Hematopoietic multipotent progenitor cell treated with erythropoietin and hydrocortisone succinate and interleukin-3 and kit ligand, for 6 days (in vitro differentiated cells): ENCODE results near the gene DNPH1.

Source experiments
- DNase-seq: peaks from one replicate; pipeline ENCODE4 v3.0.0-alpha.2; 2015

The DNPH1 gene

DNA sequence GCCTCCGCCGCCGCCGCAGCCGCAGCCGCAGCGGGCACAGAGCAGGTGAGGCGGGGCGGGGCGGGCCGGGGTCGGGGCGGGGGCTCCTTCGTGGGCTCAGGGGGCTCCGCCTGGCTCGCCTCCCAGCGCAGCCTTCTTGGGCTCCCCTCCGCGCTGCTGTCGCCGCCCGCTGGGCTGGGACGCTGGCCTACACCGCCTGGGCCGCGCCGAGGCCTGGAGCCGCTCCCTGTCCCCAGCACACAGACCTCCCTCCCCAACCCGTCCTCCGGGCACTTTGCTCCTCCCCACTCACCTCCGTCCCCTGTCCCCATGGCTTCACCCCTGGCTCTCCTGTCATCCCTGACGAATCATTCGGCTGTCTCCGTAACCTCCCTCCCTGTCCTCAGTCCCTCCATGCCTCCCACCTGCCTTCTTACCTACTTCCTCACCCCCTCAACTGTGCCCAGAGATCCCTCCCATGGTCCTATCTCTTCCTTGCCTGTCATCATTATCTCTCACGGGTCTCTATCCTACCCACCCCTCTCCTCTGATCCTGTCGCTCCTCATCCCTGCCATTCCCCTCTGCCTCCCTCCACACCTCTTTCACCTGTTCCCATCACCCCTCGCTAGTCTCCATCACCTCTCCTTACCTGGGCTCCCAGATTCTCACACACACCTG is 14.5 kb upstream of the DNPH1 start:
- DNase-seq: no peak

- DNase-seq: no peak
Measured at GRCh38 chr6:43242908-43243663, 13.8 kb upstream of the DNPH1 start, which contains the start of gene TTBK1. TSS of gene TTBK1 (plus strand) at chr6:43243481. CDS start at chr6:43246661, 3,180 bp downstream.

DNA sequence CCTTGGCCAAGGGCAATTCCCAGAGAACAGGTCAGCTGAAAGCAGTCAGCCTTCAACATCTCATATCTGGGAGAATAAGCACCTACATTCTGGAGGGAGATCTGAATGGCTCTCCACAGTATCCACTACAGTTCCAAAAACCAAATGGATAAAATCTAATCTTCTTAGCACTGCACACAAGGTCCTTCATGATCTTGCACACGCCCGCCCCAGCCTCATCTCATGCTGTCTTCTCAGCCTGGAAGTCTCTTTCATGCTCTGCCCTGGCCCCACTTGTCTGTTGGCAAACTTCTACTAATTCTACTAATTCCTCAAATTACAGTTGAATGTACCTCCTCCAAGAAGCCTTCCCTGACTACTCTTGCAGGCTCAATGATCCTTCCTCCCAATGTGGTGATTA is 12.2 kb upstream of the DNPH1 start:
- DNase-seq: peak; percentile 56

DNA sequence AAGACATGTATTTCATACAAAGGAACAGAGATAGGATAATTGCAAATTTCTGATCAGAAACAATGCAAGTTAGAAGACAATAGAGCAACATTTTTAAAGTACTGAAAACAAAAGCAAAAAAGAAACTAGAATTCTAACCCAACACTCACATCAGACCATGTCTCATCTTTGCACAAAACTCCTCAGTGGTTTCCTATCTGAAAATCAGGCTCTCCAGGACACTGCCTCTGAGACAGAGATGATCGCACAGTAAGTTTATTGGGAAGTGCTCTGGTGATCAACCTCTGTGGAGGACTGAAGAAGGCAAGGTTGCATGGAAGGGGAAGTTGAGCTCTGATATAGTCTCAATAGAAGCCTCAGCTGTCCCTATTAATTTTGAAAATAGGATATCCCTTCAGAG is 11.7 kb upstream of the DNPH1 start:
- no peak for DNase-seq

GRCh38 chr6:43239054-43239453 is 9.8 kb upstream of the DNPH1 start:
- no peak for DNase-seq

GRCh38 chr6:43235841-43236240 is 6.6 kb upstream of the DNPH1 start:
- DNase-seq: no peak

DNA sequence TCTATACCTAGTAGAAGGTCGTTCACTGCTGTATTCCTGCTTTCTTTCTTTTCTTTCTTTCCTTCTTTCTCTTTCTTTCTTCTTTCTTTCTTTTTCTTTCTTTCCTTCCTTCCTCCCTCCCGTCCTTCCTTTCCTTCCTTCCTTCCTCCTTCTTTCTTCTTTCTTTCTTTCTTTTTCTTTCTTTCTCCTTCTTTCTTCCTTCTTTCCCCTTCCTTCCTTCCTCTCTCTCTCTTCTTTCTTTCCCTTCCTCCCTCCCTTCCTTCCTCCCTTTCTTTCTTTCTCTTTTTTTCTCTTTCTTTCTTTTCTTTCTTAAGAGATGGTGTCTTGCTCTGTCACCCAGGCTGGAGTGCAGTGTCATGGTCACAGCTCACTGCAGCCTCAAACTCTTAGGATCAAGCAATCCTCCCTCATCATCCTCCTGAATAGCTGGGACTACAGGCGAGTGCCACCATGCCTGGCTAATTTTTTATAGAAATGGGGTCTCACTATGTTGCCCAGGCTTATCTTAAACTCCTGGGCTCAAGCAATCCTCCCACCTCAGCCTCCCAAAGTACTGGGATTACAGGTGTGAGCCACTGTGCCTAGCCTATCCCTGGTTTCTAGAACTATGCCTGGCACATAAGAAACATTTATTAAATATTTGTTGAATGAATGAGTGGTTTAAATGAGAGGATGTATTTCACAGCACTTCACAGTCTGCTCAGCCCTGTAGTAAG is 2.6 kb upstream of the DNPH1 start:
- DNase-seq: no peak

GRCh38 chr6:43231053-43231452 is 1.8 kb upstream of the DNPH1 start:
- no peak for DNase-seq

GRCh38 chr6:43229803-43230620 is 731 bp upstream of the DNPH1 start:
- peak; percentile 64 for DNase-seq

DNA sequence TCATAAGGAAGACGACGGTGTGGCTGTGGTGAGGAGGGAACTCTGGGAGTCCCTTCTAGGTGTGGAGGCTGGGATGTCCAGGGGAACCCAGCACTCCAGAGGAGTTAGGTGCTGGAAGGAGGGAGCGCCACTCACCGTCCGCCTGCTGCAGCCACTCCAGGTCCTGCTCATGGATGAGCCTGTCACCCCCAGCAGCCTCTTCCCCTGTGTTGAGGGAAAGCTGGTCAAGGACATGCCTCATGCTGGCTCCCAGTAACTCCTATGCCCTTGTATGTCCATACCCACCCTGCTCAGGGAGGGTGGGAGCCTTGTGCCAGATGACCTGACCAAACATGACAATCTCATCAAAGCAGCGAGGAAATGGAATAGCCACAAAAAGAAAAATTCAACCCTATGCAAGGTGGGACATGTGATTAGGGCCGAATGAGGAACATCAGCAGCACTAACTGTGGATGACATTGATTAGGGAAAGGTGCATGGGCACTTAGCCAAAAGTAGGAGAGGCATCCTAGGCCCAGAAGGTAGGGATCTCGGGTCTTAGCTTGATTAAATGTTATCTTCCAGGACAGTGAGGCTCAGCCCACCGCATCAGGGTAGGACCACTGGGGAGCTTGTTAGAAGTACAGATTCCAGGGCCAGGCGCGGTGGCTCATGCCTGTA is 3.0 kb downstream of the DNPH1 start:
- DNase-seq: peak; percentile 92

DNA sequence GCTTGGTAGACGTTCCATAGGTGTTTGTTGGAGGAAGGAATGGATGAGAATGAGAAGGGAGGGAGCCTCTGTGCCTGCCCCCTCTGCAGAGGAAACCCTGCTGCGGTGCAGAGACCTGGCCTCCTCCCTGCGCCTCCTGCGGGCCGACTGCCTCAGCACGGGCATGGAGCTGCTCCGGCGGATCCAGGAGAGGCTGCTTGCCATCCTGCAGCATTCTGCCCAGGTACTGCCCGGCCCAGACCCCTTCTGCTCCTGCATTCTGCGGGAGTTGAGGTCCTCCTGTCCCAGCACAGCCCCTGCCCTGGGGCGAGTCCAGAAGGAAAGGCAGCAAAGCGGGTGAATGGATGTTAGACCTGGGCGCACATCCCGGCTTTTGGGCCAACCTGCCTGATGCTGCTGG is 6.1 kb downstream of the DNPH1 start:
- no peak for DNase-seq

DNA sequence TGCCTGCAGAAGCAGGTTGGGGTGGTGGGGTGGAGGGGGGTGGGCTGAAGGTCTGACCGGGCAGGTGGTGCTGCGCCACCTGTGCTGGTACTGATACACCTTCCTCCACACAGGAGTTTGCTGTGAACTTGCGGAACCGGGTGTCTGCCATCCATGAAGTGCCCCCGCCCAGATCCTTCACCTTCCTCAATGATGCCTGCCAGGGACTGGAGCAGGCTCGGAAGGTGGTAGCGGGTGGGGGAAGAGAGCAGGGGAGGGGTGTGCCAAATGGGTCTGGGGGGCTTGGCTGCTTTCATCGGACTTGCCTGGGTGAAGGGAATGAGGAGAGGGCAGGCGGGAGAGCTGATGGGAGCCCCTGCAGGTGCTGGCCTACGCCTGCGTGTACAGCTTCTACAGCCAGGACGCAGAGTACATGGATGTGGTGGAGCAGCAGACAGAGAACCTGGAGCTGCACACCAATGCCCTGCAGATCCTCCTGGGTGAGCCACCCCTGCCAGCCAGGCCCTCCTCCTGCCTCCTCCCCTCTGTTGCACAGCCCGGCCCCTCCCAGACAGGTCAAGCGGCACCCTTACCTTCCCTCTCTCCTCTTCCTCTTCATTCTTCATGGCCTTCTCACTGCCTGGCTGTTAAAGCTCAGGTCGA is 6.7 kb downstream of the DNPH1 start:
- no peak for DNase-seq

GRCh38 chr6:43221046-43221972 is 8.0 kb downstream of the DNPH1 start:
- no peak for DNase-seq

DNA sequence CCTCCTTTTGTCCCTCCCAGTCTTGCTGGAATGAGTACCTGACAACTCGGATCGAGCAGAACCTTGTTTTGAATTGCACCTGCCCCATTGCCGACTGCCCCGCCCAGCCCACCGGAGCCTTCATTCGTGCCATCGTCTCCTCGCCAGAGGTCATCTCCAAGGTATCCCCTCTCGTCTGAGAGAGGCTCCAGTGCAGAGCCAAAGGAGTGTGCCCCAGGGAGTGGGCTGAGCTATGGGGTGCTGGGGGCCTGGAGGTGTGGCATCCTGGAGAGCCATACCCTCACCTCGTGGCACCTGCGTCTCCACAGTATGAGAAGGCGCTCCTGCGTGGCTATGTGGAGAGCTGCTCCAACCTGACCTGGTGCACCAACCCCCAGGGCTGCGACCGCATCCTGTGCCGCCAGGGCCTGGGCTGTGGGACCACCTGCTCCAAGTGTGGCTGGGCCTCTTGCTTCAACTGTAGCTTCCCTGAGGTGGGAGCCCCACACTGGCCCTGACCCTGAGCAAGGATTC is 8.8 kb downstream of the DNPH1 start:
- no peak for DNase-seq

DNA sequence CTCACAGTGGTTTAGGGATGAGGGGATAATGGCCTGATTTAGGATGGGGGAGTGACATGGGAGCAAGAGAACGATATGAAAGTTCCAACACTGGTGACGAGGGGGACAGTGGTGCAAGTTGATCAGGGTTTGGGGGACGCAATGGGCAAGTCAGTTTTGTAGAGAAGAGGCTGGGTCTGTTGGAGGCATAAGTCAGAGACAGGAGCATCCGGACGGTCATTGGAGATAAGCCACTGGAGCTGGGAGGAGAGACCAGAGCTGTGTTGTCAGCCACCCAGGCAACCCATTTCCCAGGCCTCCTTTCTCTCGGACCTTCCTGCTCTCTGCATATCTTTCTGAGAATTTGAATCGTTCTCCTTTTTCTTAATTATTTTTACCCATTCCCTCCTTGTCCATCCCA is 9.5 kb downstream of the DNPH1 start:
- DNase-seq: no peak

- DNase-seq: no peak
Measured at GRCh38 chr6:43219119-43219518, 10.2 kb downstream of the DNPH1 start.

- no peak for DNase-seq
Measured at GRCh38 chr6:43217351-43217750, 11.9 kb downstream of the DNPH1 start.

- no peak for DNase-seq
Measured at GRCh38 chr6:43216200-43216599, 13.1 kb downstream of the DNPH1 start.

DNA sequence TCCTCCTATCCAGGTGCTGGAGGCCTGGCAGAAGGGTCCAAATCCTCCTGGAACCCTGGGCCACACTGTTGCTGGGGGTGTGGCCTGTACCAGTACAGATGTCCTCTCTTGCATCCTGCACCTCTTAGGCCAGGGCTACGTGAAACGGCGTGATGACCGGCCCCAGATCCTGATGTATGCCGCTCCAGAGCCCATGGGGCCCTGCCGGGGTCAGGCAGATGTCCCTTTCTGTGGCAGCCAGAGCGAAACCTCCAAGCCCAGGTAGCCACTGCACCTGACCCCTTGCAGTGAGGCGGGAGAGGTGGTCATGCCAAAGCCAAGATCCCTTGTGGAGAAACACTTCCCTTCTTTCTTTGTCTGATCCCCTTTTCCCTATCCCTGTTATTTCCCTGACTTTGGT is 14.2 kb downstream of the DNPH1 start:
- DNase-seq: no peak

- DNase-seq: no peak
Measured at GRCh38 chr6:43213431-43213830, 15.8 kb downstream of the DNPH1 start.

GRCh38 chr6:43211955-43212354 is 17.3 kb downstream of the DNPH1 start:
- DNase-seq: no peak
